GM04504 (cell line): ENCODE data around the gene IGF1R.

Experiments used
- DNase-seq: peaks from one replicate; pipeline ENCODE4 v3.0.0-alpha.2; 2012; ENCODE audit warnings: low read depth

The IGF1R gene

DNA sequence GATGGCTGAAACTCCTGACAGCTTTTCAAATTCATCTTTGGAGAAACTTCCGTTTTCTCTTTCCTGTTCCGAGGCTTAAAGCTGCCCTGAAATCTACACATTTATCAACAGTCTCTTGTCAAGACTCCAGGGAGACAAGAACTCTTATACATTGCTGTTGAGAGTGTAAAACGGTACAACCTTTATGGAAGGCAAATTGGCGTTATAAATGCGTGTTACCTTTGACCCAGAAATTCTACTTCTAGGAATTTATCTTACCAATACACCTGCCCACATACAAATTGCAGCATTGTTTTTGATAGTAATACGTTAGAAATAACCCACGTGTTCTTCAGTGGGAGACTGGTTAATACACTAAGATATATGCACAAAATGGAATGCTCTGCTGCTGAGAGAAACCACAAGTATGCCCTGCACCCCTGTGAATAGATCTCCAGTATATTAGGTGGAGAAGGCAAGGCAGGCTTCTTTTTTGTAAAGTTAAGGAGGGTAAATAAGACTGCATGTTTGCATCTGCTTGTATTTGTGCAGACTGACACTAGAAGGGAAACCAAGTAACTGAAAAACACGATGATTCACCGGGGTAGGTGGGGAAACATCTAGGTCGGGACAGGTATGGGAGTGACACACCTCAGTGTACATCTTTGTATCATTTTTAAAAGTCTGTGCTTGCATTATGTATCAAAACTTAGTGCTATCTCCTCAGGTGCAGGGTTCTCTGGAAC, 97.5 kb downstream of the IGF1R start:
- no peak for DNase-seq

DNA sequence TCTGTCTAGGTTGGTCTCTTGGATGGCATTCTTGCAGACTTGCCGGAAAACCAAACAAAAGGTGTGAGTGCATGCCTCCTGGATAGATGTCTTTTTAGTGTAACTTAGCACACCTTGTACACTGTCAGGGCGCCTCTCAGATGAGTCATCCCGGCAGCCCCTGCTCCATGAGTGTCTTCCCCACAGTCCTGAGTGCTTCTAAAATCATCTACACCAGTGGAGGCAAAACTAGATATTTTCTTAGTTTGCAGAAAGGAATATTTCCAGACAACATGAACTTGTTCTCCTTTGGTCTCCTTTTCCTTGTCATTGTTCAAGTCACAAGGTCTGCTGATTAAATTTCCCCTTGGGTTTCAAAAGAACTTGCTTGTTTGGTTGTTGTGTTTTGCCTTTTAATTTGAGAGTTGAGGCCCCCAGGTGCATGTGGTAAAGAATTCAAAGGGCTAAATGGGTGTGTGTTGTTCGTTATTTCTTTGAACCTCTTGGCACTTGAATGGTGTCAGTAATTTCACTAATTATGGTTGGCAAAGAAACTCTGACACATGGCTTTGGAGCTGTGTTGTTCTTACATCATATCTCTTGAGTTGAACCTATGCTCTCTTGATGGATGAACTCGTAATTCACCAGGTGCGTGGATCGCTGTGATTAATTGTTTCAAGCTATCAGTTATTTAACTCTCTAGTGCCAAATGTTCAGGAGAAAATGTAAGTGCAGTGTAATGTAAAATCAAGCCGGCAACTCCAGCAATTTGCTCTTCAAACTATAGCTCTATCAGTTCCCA, 98.2 kb downstream of the IGF1R start:
- no peak for DNase-seq

DNA sequence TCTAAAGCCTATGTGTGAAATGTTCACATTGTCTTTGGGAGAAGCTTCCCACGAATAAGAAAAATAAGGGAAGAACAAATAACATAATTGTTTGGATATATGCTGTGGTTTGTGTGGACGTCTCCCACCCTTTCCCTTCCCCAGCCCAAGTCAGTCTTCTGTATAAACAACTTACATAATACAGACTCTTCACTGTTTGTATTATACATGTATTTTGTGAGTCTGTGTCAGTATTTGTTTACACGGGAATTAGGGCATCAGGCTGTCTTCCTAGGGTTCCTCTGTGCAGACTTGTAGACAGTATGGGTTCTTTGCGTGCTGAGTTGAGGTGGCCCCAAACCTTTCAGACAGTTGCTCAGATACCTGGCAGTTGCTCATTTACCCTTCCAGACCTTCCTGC, 103.4 kb downstream of the IGF1R start:
- DNase-seq = no peak

DNA sequence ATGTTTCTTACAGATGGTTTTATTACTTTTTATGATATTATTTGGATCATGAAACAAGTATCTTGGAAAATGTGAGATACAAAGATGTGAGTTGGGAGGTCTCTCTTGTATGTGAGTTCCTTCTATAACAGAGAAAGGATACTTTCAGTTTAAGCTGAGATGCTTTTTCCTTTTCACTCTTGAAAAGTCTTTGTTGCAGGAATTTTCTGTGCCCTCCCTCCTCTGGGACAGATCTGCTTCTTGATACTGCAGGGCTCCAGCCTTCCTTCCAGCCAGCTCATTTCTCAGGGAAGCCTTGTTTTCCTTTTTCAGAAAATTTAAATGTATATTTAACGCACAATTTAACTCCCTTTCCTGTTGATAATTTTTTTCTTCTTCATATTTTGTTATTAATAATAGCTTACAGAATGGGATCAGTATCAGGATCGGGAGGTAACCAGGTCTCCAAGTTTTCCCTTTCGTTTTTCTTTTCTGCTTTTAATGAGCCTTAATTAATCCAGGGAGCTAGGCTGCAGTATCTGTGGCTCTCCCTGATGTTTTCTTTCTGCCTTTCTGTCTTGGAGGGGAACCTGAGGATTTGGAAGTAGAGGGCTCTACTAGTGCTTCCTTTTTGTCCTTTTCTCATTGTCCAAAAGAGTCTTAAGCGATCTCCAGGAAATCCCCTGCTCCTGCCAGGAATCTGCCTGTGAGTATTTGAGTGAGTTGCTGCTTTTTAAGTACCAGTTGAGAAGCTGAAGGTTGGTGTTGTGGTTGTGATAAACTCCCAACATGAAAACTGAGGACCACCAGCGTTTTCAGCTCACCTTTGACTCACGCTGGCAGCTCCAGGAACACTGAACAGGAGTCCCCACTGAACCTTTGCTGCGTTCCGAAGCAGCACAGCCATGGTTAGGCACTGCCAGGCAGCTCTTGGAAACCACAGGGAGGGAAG, 105.7 kb downstream of the IGF1R start:
- no peak for DNase-seq

DNA sequence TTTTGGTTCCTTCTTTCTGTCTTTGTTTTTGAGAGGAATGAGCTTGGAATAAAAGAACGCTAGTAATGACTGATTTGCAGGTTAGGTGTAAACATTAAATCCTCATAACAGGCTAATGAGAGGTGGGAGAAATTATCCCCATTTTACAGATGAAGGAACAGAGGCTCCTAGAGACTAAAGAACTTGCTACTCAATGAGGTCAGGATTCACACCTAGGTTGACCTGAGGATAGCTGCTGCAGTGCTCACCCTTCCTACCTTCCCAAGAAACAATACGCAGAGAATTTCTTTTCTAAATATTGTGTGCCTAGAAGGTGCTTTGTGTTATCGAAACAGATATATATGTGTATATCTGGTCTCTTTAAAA, 106.3 kb downstream of the IGF1R start:
- no peak for DNase-seq

DNA sequence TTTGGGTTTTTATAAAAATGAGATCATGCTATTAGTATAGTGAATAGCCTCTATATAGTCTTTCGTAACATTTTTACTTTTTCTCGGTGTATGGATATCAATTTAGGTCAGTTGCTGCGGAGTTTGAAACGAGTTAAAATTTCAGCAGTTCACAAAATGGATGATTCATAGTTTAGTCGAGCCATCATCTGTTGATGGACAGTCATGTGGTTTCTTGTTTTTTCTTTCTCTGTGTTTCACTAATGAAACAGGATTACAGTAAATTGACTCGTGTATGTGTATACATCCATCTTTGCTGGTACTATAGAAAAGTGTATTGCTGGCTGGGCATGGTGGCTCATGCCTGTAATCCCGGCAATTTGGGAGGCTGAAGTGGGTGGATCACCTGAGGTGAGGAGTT, 106.8 kb downstream of the IGF1R start:
- DNase-seq = no peak

DNA sequence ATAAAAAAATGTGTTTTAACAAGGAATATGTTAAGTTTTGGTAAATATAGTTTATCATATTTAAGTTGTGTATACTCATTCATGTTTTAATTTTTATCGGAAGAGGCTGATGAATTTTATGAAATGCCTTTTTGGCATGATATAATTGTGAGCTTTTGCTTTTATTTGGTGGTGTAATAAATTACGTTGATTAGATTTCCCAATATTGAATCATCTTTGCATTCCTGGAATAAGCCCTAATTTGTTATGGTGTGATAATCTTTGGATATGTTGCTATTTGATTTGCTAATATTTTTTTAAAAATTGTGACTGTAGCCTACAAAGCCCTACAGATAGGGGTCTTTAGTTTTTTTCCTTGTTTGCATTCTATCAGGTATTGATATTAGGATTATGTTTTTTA, 107.4 kb downstream of the IGF1R start:
- DNase-seq = no peak

DNA sequence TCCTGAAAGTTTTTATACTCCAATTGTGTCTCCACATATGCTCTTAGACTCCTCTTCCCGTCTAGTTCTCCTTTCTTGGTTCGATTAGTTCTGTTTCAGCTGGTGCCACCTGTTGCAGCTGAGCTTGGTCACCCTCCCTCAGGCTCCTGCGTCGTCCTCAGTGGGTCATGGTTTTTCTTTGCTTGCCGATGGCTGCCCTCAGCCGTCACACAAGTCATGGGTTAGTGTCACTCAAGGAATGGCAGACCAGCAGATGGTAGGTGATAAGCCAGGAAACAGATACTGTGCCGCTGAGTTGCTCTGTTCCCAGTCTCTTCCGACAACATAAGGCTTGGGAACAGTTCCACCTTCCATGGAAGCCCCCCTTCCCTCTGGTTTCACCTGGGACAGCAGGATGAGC, 109.9 kb downstream of the IGF1R start:
- no peak for DNase-seq

DNA sequence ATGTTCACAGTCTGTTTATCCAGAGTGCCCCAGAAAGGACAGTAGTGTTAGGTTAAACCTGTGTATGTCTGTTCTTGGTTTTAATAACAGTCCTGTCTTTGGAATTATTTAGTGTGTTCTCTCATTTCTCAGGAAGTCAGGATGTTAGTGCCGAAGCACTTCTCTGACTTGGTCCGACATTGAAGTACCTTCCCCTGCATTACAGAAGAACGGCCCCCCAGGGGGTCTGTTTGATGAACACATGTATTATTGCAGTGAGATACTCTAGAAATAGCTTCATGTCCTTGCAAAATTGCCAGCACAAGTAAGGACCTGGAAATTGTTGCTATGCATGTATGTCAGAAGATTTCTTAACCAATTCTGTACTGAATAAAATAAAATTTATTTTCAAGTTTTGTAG, 110.9 kb downstream of the IGF1R start:
- DNase-seq = no peak

DNA sequence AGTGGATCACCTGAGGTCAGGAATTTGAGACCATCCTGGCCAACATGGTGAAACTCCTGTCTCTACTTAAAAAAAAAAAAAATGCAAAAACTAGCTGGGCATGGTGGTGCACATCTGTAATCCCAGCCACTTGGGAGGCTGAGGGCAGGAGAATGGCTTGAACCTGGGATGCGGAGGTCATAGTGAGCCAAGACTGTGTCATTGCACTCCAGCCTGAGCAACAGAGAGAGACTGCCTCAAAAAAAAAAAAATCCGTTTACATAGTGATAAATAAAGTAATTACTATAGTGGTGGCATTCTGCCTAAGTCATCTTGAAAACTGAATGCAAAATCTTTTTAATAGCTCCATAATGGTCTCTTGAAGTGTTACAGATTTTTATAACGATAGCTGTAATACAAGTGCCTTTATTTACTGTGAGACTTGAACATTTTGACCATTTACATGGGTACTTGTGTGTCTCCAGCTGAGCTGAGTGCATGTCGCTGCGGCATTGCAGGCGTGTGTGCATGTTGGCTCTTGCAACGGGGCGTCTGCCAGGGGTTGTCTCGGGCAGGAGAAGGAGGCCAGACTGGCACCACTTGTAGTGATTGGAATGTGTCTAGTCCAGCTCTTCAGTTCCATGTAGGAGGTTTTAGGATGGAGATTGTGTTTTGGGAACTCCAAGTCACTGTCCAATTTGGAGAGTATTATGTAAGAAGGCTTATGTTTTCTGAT, 111.9 kb downstream of the IGF1R start:
- no peak for DNase-seq

DNA sequence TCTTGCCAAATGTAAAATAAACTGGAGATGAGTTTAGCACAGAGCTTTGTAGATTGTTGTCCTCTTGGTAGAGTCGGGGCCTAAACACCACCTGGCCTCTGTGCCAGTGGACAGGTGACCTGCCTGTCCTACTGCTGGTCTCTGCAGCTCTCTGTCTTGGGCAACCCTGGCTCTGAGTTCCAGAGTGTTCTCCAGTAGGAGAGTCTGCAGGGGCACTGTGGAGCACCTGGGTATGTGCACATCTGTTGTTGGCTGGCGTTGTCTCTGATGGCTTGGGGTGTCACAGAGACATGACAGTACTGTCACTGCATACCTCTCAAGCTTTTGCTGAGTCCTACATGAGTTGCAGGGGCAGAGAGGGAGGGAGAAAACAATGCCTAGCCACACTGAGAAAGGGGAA, 112.6 kb downstream of the IGF1R start:
- DNase-seq = no peak

DNA sequence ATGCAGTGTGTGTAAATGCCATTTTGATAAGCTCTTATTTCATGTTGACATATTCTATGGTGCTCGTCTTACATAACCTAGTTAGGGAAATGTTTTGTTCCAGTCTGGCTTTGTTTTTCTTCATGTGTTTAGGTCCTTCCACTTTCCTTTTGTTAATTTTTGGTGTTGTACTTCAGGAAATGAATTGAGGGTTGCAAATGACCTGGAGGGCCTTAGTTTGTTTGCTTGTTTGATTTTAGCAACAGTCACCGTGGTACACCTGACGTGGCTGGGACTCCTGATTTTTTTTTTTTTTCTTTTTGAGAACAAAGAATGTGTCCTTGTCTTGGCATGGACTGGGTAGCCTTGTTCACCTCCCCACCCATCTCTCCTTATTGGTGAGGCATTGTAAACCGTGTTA, 114.8 kb downstream of the IGF1R start:
- no peak for DNase-seq

DNA sequence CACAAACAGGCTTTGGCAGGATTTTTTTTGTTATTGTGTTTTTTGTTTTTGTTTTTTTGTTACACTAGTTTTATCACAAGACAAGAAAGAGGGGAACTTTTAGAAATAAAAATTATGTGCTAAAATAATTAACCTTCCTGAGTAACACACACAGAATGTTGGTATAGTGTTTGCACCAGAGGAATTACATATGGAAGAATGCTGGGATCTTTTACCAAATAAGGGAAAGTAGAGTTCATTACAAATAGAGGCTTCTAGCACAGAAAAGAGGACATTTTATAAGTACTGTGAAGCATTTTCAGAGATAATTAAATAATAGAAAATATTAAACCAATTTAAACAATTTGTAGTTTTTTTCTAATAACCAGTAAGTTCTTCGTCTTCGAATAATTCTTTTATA, 116.0 kb downstream of the IGF1R start:
- DNase-seq = no peak

DNA sequence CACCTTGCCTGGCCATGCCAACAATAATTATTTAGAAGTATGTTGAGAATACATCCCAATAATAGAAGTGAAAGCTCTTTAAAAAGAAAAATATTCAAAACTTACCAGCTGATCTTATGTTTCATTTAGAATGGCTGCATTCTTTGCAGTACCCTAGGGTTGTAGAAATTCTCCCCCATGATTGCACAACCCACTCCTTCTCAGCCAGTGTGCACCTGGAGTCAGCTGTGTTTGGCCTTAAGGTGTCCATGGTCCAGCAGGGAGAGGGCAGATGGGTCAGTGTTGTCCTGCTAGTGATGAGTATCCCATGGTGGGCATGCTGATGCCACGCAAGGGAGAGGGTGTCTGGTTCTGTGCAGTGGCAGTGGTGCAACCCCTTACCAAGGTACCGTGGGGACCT, 117.3 kb downstream of the IGF1R start:
- DNase-seq = no peak

DNA sequence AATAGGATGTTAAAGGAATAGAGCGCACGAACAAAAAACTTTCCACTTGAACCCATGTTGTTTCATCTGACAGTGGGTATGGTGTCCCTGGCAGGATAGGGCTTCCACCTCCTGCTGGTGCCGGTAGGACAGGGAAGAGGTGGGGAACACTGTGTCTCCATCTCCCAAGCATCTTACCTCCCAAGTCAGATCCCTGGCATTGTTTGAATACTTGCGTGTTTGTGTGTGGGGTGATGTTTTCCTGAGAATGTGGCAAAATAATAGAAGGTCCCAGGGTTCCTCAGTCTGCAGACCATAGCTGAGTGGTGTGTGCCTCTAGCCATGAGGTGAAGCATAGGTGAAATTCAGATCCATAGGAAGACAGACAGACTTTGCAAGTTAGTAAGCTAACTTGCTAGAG, 119.4 kb downstream of the IGF1R start:
- no peak for DNase-seq

DNA sequence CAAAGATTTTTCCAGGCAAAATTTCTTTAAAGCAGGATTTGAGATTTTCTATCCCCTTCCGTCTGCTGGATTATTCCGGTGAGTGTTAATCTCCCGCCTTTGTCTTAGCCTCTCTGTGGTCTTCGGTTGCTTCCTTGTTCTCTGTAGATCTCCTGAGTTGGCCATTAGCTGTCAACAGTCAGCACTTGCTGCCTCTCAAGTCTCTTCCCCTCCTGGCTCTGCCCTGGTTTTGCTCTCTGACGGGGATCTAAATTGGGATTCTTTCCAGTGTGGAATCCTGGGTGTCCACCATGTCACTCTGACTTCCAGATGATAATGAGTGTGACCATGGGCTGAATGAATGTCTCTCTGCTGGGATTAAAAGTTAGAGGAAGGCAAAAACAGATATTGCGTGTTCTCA, 121.5 kb downstream of the IGF1R start:
- no peak for DNase-seq

DNA sequence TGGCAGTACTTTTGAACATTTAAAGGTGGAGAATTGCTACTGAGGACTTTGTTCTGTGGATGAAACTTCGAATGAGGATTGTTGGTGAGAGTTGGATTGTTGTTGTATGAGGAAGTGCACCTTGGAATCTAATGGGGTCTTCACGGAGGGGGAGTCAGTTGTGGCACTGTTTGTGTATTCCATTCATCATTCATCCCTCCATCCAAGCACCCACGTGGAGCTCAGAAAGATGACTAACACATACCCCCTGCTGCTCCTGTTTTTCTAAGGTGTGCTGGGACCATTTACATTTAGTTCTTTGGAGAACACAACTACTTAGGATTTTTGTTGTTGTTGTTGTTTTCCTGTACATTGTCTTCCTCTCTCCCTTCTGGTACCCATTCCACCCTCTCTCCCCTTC, 122.6 kb downstream of the IGF1R start:
- DNase-seq = no peak

DNA sequence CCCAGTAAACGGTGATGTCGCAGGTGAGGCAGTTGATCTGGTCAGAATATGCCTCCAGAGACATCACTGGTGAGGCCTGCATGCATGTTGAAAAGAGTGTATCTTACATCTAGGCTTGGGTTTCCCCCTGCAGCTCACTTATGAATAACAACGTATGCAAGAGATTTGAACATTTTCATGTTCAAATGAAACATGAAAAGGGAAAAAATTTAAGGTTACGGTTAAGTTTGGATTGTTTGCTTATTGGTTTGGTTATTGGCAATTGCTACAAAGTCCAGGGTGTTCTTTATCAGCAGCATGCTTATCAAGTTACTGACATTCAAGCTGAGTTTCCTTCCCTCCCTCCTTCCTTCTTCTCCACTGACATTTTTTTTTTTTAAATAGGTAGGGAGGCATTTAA, 123.2 kb downstream of the IGF1R start:
- DNase-seq = no peak

DNA sequence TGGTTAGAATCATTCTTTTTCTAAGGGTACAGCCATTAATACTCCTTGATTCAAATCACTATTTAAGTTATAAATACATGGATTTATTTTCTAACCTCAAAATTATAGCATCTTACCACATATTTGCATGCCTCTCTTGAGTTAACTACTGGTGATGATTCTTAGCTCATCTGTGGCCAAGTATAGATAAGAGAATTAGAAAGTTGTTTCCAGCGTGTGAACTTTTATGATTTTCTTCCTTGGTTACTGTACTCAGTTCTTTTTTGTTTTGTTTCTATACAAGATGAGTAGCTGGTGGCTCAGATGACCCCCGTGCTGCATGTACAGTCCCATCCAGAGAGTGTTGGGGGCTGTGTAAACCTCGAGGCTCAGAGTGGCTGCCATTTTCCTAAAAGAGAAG, 124.6 kb downstream of the IGF1R start:
- DNase-seq = no peak

DNA sequence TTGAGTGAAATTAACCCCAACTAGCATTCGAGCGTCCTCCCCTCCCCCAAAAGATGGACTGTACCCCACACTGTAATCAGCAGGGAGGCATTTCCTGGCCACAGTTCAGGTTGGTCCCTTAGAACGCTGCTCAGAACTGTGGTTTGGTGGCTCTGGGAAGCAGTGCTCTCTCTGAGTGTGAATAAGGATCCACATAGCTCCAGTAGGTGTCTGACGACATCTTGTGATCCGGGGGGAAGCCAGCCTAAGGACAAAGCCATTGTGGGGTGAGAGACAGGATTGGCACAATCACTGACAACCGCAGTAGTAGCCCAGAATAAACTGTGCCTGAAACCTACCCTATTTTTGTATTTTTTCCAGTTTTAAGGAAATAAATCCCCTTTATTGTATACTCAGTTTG, 125.3 kb downstream of the IGF1R start:
- no peak for DNase-seq

DNA sequence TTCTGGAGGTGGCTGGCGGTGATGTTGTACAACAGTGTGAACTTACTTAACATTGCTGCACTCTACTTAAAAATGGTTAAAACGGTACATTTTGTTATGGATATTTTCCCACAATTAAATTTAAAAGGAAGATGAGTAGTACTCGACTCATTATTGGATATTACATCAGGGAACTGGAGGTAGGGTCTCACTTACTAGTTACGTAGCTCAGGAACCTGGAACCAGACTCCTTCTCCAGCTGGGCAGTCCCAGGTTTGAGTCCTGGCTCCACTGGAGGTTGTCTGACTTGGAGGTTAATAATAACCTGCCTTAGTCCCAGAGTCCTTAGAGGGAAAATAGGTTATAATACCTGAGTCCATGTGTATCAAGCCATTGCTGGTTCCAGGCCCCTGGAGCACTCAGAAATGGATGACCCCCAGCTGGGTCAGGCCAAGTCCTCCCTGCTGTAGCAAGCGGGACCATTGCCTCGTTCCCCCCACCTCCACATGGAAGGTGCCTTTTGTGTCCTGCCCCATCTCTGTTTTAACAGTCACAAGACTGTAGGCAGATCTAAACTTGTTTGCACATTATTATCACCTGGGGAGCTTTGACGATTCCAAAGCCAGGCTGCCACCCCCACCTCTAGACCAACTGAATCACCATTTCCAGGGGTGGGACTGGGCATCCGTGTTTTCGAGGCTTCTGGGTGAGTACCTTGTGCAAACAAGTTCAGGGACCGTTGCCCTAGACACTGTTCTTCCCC, 126.6 kb downstream of the IGF1R start:
- DNase-seq = no peak
